Uterus (tissue), 4 donors: ENCODE measurements around the gene SCLY. TPM values are rescaled to one million over a fixed set of nuclear protein-coding genes. Genes with fewer than 3 reads are reported as not detected.

Experiments
- DNase-seq, 2 donors: peaks; one replicate each; pipeline ENCODE4 v3.0.0-alpha.2; 2019 to 2020
- H3K27ac ChIP-seq, 2 donors: fragments of 200-600 bp; sonication (generic); 1 replicate in 1 of 2; 2 replicates in 1 of 2; pipeline ENCODE4 v1.5.1; 2016 to 2018
- H3K27me3 ChIP-seq, 2 donors: fragments of 200-600 bp; sonication (generic); one replicate each; pipeline ENCODE4 v1.5.1; 2018 to 2019; ENCODE audit warnings: control low read depth in 1 of 2
- H3K36me3 ChIP-seq, 2 donors: fragments of 200-600 bp; sonication (generic); one replicate each; pipeline ENCODE4 v1.5.1; 2019; ENCODE audit warnings: control low read depth in 1 of 2
- H3K4me1 ChIP-seq, 2 donors: fragments of 200-600 bp; sonication (generic); one replicate each; pipeline ENCODE4 v1.5.1; 2018 to 2019; ENCODE audit warnings: control low read depth in 1 of 2
- H3K4me3 ChIP-seq, 2 donors: fragments of 200-600 bp; sonication (generic); 1 replicate in 1 of 2; 2 replicates in 1 of 2; pipeline ENCODE4 v1.5.1; 2018 to 2019; ENCODE audit warnings: mild to moderate bottlenecking in 1 of 2
- H3K9me3 ChIP-seq, 2 donors: fragments of 200-600 bp; sonication (generic); one replicate each; pipeline ENCODE4 v1.5.1; 2019; ENCODE audit warnings: control low read depth in 1 of 2
- CTCF ChIP-seq, 4 experiments: fragments of 200-600 bp in 2 of 4; fragments of 450-650 bp in 2 of 4; sonication (generic) in 2 of 4; IDR thresholded peaks; one replicate each; pipeline ENCODE4 v1.5.1; 2016 to 2019; ENCODE audit warnings: antibody characterized with exemption in 4 of 4, mild to moderate bottlenecking in 2 of 4, moderate library complexity in 1 of 4
- POLR2A ChIP-seq, 2 donors: fragments of 450-650 bp; IDR thresholded peaks; one replicate each; pipeline ENCODE4 v1.6.1; 2016; ENCODE audit warnings: antibody characterized with exemption in 2 of 2, mild to moderate bottlenecking in 1 of 2, moderate library complexity in 1 of 2
- intact Hi-C: fragments of 100-400 bp; cut with DNase I; formaldehyde crosslinking; loops from one replicate; pipeline ENCODE4 v1.15.1; 2023; ENCODE audit warnings: low total_unique reads
- total RNA-seq, 4 donors: library from RNA; depleted of rRNA in 3 of 4; stranded (reverse); fragments of >200 nt in 3 of 4; gene quantifications; one replicate each; pipeline versions ENCODE4 v1.1.0 to v1.2.4, GENCODE V29; 2014 to 2023
- donor health status: DM: yes; HTN: yes; CAD: no.

SCLY gene
- total RNA-seq, 4 donors from 2014 or later, result 5.1 to 26.0 (median 12.8) TPM

GRCh38 chr2:238081561-238081960, 20.8 kb downstream of the SCLY start:
- Histone ChIP-seq H3K36me3 (no peaks in the 10 kb centered on the region), H3K27me3 (no peaks in the 10 kb centered on the region), H3K27ac (no peak overlapping the region), H3K4me1 (no peaks in the 10 kb centered on the region), H3K9me3 (no peaks in the 10 kb centered on the region), H3K4me3 (no peak overlapping the region)
- intact Hi-C loops, result no loop called here
- no peak for DNase-seq
- TF ChIP-seq POLR2A (IDR thresholded peaks at IDR 0.05) (no peak), CTCF (IDR thresholded peaks at IDR 0.05) (no peak)

- Histone ChIP-seq H3K4me1 (no peaks in the 10 kb centered on the region), H3K27me3 (no peaks in the 10 kb centered on the region), H3K36me3 (no peaks in the 10 kb centered on the region), H3K27ac (no peak overlapping the region), H3K4me3 (no peak overlapping the region), H3K9me3 (no peaks in the 10 kb centered on the region)
- intact Hi-C loops, result no loop called here
- DNase-seq, result no peak
- TF ChIP-seq POLR2A (IDR thresholded peaks at IDR 0.05), result no peak
- no peak for TF ChIP-seq CTCF (IDR thresholded peaks at IDR 0.05)
These were observed 21.4 kb downstream of the SCLY start for GRCh38 chr2:238082151-238082550.

- no peaks in the 10 kb centered on the region for H3K9me3 ChIP-seq
- H3K27ac ChIP-seq, result no peak overlapping the region
- no peaks in the 10 kb centered on the region for H3K36me3 ChIP-seq
- DNase-seq, result no peak
- no peak overlapping the region for H3K4me3 ChIP-seq
- TF ChIP-seq POLR2A (IDR thresholded peaks at IDR 0.05), result no peak
- no peak for TF ChIP-seq CTCF (IDR thresholded peaks at IDR 0.05)
- no peaks in the 10 kb centered on the region for H3K27me3 ChIP-seq
- intact Hi-C loops, result no loop called here
- no peaks in the 10 kb centered on the region for H3K4me1 ChIP-seq
These were observed 22.0 kb downstream of the SCLY start for GRCh38 chr2:238082827-238083226.

GRCh38 chr2:238083919-238084318, 23.1 kb downstream of the SCLY start:
- H3K4me3 ChIP-seq, result no peak overlapping the region
- H3K9me3 ChIP-seq, result no peaks in the 10 kb centered on the region
- H3K4me1 ChIP-seq, result no peaks in the 10 kb centered on the region
- H3K36me3 ChIP-seq, result no peaks in the 10 kb centered on the region
- H3K27ac ChIP-seq, result no peak overlapping the region
- DNase-seq, result no peak
- TF ChIP-seq POLR2A (IDR thresholded peaks at IDR 0.05) (no peak), CTCF (IDR thresholded peaks at IDR 0.05) (no peak)
- no peaks in the 10 kb centered on the region for H3K27me3 ChIP-seq
- intact Hi-C loops, result no loop called here

- Histone ChIP-seq H3K36me3 (no peaks in the 10 kb centered on the region), H3K4me3 (no peak overlapping the region), H3K27ac (no peak overlapping the region), H3K27me3 (no peaks in the 10 kb centered on the region), H3K4me1 (no peaks in the 10 kb centered on the region), H3K9me3 (no peaks in the 10 kb centered on the region)
- no peak for DNase-seq
- intact Hi-C loops, result no loop called here
- TF ChIP-seq POLR2A (IDR thresholded peaks at IDR 0.05) (no peak), CTCF (IDR thresholded peaks at IDR 0.05) (no peak)
These were observed 24.0 kb downstream of the SCLY start for GRCh38 chr2:238084761-238085160.
